Smooth muscle cell of the pulmonary artery (primary cell): ENCODE measurements around the gene CCDC181. TPM values are rescaled to one million over a fixed set of nuclear protein-coding genes. Genes with fewer than 3 reads are reported as not detected.

Experiments
- total RNA-seq: library from RNA; depleted of rRNA; stranded (reverse); fragments of >200 nt; gene quantifications from 2 replicates; pipeline ENCODE4 v1.2.3, GENCODE V29; 2014

The CCDC181 gene
- total RNA-seq = 0.53 and 0.85 TPM in 2 replicates

DNA sequence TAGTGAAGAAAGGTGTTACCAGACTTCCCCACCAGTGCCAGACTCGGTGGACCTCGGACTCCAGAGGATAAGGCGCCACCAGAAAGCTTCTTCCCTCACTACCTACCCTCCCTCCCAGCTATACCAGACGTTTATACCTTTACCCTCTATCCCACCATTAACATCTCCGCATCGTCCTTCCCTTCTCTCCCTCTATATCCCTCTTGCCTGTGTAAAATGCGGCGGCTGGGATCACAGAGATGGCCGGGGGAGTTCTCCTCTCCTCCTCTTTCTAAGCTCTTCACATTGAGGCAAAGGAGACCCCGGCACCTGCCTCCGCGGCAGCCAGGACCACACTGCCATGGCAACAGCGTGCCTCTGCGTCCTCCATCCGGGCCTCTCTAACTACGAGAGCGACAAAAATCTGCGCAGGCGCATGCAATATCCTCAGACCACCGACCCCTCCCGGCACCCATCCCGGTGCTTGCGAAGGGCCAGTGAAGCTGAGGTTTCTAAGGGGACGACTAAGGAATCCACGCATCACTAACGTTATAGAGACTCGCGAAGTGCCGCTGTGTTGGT, at the start of gene CCDC181:
Gene CCDC181, minus strand, starts transcription at position 394 of the 561 bp plus-strand sequence. CDS start 2,547 bp downstream, outside the sequence.

DNA sequence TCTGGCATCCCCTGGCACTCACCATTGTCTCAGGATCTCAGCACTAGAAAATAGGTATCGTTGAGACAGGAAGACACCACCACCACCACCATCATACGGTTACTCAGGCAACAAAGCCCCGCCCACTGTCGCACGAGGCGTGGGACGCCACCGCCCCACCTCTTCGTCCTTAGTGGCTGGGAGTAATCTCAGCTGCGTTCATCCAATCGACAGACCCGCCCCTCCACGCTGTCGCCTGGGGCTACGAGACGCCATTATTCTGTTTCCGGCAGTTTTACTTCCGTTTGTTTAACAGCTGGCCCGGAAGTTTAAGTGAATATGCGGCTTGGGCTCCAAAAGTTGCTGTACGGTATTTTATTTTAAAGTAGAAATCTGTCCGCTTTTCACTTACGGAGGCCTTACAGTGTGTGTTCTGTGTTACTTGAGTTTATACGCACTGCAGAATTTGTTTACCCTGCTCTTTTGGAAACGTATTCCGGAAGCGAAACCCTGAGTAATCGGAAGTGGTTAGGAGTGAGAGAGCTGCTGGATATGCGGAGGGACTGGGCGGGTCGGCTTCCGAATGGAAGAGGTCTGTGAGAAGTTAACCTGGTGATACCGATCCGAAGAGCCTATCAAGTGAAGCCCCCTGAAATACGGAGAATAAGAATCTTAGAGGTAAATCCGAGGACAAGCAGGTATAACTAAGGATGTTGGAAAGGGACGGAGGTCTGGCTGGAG, 59.4 kb downstream of the CCDC181 start, which contains the start of the genes BLZF1 and NME7:
Gene BLZF1, plus strand, starts transcription at position 510 of the 720 bp plus-strand sequence. CDS start 1,328 bp downstream, outside the sequence.
Gene NME7, minus strand, starts transcription at position 112 of the 720 bp plus-strand sequence. Its CDS starts 87 bp downstream, at position 25.

Other genes starting within 250 kb of the CCDC181 start
- gene NME7, start 59.7 kb downstream of the CCDC181 start, total RNA-seq = 14.3 and 22.0 TPM in 2 replicates
- 26.3 and 32.1 TPM in 2 replicates for gene BLZF1, start 59.3 kb downstream of the CCDC181 start, total RNA-seq
- 7.1 and 10.5 TPM in 2 replicates for gene SLC19A2, start 58.5 kb upstream of the CCDC181 start, total RNA-seq
- under 0.01 TPM in 1 of 2 replicates, not detected in the other for gene F5, start 159.0 kb upstream of the CCDC181 start, total RNA-seq
- 0.07 and 0.13 TPM in 2 replicates for gene SELP, start 202.7 kb upstream of the CCDC181 start, total RNA-seq